ENCODE data around the gene PCBP2. TPM values are rescaled to one million over a fixed set of nuclear protein-coding genes. Genes with fewer than 3 reads are reported as not detected.
A peak's percentile ranks its signal among the peaks of the same experiment; 100 is the strongest.
"Not testable (repeated sequence)": the region's sequence is repeated elsewhere in the genome, so short reads cannot be mapped to it uniquely, and the experiment has no call there.

The PCBP2 gene
- polyA plus RNA-seq, 1 donor from 2014 or later: 242 TPM

- not testable (repeated sequence) for H3F3A ChIP-seq (ENCODE audit: insufficient read depth, low read length, poor library complexity, severe bottlenecking); H3K36me3 ChIP-seq (ENCODE audit: insufficient read depth, low read length); H2AFZ ChIP-seq (ENCODE audit: low read depth, low read length); H3K79me2 ChIP-seq (replicated peaks; ENCODE audit: insufficient read depth, low read length); H3K27ac ChIP-seq (ENCODE audit: low read length); H3K9ac ChIP-seq (ENCODE audit: low read length); H4K20me1 ChIP-seq (ENCODE audit: insufficient read depth); H3K9me2 ChIP-seq (ENCODE audit: insufficient read depth, low read length); H3K4me2 ChIP-seq (ENCODE audit: low read length); H3K4me3 ChIP-seq (ENCODE audit: low read length); H3K27me3 ChIP-seq (ENCODE audit: insufficient read depth, low read depth, low read length); H3K9me3 ChIP-seq (ENCODE audit: low read length)
Measured at GRCh38 chr12:53435326-53435725, 16.6 kb upstream of the PCBP2 start.

DNA sequence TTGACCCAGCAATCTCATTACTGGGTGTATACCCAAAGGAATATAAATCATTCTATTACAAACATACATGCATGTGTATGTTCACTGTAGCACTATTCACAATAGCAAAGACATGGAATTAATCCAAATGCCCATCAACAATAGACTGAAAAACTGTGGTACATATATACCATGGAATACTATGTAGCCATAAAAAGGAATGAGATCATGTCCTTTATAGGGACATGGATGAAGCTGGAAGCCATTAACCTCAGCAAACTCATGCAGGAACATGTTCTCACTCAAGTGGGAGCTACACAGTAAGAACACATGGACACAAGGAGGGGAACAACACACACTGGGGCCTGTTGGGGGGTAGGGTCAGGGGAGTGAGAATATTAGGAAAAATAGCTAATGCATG lies 12.3 kb upstream of the PCBP2 start:
- not testable (repeated sequence) for H3K36me3 ChIP-seq (ENCODE audit: insufficient read depth, low read length); H3K27me3 ChIP-seq (ENCODE audit: insufficient read depth, low read depth, low read length); H3K4me2 ChIP-seq (ENCODE audit: low read length); H2AFZ ChIP-seq (ENCODE audit: low read depth, low read length); H3K79me2 ChIP-seq (replicated peaks; ENCODE audit: insufficient read depth, low read length); H3K4me3 ChIP-seq (ENCODE audit: low read length); H3K27ac ChIP-seq (ENCODE audit: low read length); H3F3A ChIP-seq (ENCODE audit: insufficient read depth, low read length, poor library complexity, severe bottlenecking); H3K9me2 ChIP-seq (ENCODE audit: insufficient read depth, low read length); H3K9ac ChIP-seq (ENCODE audit: low read length); H3K9me3 ChIP-seq (ENCODE audit: low read length); H4K20me1 ChIP-seq (ENCODE audit: insufficient read depth)

DNA sequence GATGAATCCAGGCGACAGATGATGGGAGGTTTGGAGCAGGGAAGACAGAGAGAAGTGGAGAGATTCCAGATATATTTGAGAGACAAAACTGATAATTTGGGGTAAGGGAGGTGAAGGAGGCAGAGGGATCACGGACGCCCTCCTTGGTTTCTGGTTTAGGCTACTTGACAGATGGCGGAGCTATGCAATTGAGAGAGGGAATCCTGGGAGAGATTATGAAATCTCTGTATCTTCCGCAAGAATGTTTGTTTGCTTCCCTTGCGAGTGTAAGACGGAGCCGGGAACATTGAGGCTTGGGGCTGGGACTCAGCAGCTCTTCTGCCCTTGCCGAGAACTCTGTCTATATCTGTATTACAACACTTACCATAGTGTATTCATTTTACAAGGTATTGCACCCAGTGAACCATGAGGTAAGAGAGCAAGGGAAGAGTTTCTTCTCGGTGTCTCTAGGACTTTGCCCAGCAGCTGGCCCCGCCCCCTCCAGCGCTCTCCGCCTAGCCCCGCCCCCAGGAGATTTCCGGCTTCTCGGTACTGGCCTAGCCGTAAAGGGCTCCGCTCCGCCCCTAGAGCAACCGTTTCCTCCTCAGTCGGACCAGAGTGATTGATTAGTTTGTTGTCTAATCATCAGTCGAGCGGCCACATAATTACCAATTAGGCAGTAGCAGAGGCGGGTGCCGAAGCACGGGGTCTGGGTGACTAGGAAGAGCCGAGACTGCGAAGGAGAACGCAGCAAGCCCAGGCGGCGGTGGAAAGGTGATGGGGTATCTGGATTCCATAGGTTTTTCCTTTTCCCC lies 10.7 kb upstream of the PCBP2 start, which contains the start of gene PRR13:
Gene PRR13, plus strand, starts transcription at position 695 of the 794 bp plus-strand sequence. CDS start 981 bp downstream, outside the sequence.
- Histone ChIP-seq H3K9me3 (ENCODE audit: low read length) (no peaks in the 10 kb centered on the region), H3K79me2 (replicated peaks; ENCODE audit: insufficient read depth, low read length) (no peaks in the 10 kb centered on the region), H3K4me2 (ENCODE audit: low read length) (peak within 1 kb of the TSS; percentile 52), H2AFZ (ENCODE audit: low read depth, low read length) (peak within 1 kb of the TSS; percentile 57), H3K9me2 (ENCODE audit: insufficient read depth, low read length) (no peaks in the 10 kb centered on the region), H3K9ac (ENCODE audit: low read length) (peak within 1 kb of the TSS; percentile 55), H3K27ac (ENCODE audit: low read length) (peak within 1 kb of the TSS; percentile 36), H4K20me1 (ENCODE audit: insufficient read depth) (no peaks in the 10 kb centered on the region), H3K27me3 (ENCODE audit: insufficient read depth, low read depth, low read length) (no peaks in the 10 kb centered on the region), H3F3A (ENCODE audit: insufficient read depth, low read length, poor library complexity, severe bottlenecking) (peaks cover 4% of the 10 kb centered on the region), H3K4me3 (ENCODE audit: low read length) (peak within 1 kb of the TSS; percentile 70), H3K36me3 (ENCODE audit: insufficient read depth, low read length) (no peaks in the 10 kb centered on the region)
- TF ChIP-seq POLR2AphosphoS5 (IDR thresholded peaks at IDR 0.05) (peak; percentile 59), EP300 (conservative IDR thresholded peaks at IDR 0.05; ENCODE audit: poor library complexity, severe bottlenecking) (no peak), CTCF (IDR thresholded peaks at IDR 0.05; ENCODE audit: poor library complexity, severe bottlenecking) (no peak), RAD21 (conservative IDR thresholded peaks at IDR 0.05) (peak; percentile 17), MXI1 (conservative IDR thresholded peaks at IDR 0.05; ENCODE audit: poor library complexity, severe bottlenecking) (peak; percentile 43), REST (IDR thresholded peaks at IDR 0.05; ENCODE audit: borderline replicate concordance) (no peak), SMC3 (conservative IDR thresholded peaks at IDR 0.05; ENCODE audit: poor library complexity) (no peak)
